SK-N-SH (cell line): Measurements from ENCODE around the gene ACACB. TPM values are rescaled to one million over a fixed set of nuclear protein-coding genes. Genes with fewer than 3 reads are reported as not detected.

ENCODE experiments used
- CTCF ChIA-PET: fragments of 300-600, 350-600 bp; formaldehyde crosslinking; extraction: SDS; loops from one replicate; lab custom pipeline; 2021; lab: Yijun Ruan, JAX
- POLR2A ChIA-PET: fragments of 350-600 bp; sonication (Branson Sonifier 250); formaldehyde crosslinking; extraction: SDS; loops from one replicate; lab custom pipeline; 2020; ENCODE audit warnings: antibody characterized with exemption, inconsistent platforms; lab: Yijun Ruan, JAX
- DNase-seq: peaks from one replicate; pipeline ENCODE4 v3.0.0; 2012
- H2AFZ ChIP-seq: fragments of 200-600 bp; sonication (generic); 2 replicates; pipeline ENCODE4 v1.8.1; 2016; ENCODE audit warnings: antibody characterized with exemption, mild to moderate bottlenecking, low read depth
- H3F3A ChIP-seq: fragments of 200-600 bp; sonication (generic); replicated peaks from 2 replicates; pipeline ENCODE3; 2016; ENCODE audit warnings: antibody characterized with exemption, mild to moderate bottlenecking; ENCODE audit not compliant: insufficient read depth
- H3K27ac ChIP-seq, 2 experiments: fragments of 200-500 bp in 1 of 2; fragments of 200-600 bp in 1 of 2; sonication (Bioruptor generic) in 1 of 2; sonication (generic), shearing (Covaris generic) in 1 of 2; 2 replicates each; pipeline versions ENCODE4 v1.5.1 to v1.6.1; 2014 to 2016; ENCODE audit warnings: low read depth in 2 of 2, inconsistent platforms in 1 of 2, low read length in 1 of 2, mild to moderate bottlenecking in 1 of 2, mixed read lengths in 1 of 2
- H3K27me3 ChIP-seq: fragments of 200-600 bp; sonication (generic), shearing (Covaris generic); 2 replicates; pipeline ENCODE4 v1.6.1; 2016; ENCODE audit warnings: mixed run types; ENCODE audit not compliant: insufficient read depth
- H3K36me3 ChIP-seq, 2 experiments: fragments of 200-500 bp in 1 of 2; fragments of 200-600 bp in 1 of 2; sonication (Bioruptor generic) in 1 of 2; sonication (generic) in 1 of 2; replicated peaks in 1 of 2; 2 replicates each; pipeline versions ENCODE3 to v1.5.1; 2014 to 2016; ENCODE audit warnings: low read length in 1 of 2, mild to moderate bottlenecking in 1 of 2; ENCODE audit not compliant: insufficient read depth in 2 of 2, control insufficient read depth in 1 of 2
- H3K4me1 ChIP-seq, 2 experiments: fragments of 200-500 bp in 1 of 2; fragments of 200-600 bp in 1 of 2; sonication (Bioruptor generic) in 1 of 2; sonication (generic), shearing (Covaris generic) in 1 of 2; 2 replicates each; pipeline versions ENCODE4 v1.5.1 to v1.6.1; 2014 to 2016; ENCODE audit warnings: low read depth in 1 of 2, low read length in 1 of 2, mixed run types in 1 of 2; ENCODE audit not compliant: insufficient read depth in 2 of 2, control insufficient read depth in 1 of 2
- H3K4me2 ChIP-seq: fragments of 200-600 bp; sonication (generic), shearing (Covaris generic); 2 replicates; pipeline ENCODE4 v1.6.1; 2017; ENCODE audit warnings: mixed run types
- H3K4me3 ChIP-seq, 2 experiments: fragments of 200-500 bp in 1 of 2; fragments of 200-600 bp in 1 of 2; sonication (Bioruptor generic) in 1 of 2; sonication (generic), shearing (Covaris generic) in 1 of 2; 2 replicates each; pipeline versions ENCODE4 v1.5.1 to v1.8.1; 2014 to 2016; ENCODE audit warnings: low read depth in 2 of 2, inconsistent platforms in 1 of 2, low read length in 1 of 2, mild to moderate bottlenecking in 1 of 2, mixed read lengths in 1 of 2, moderate library complexity in 1 of 2
- H3K79me2 ChIP-seq: fragments of 200-600 bp; sonication (generic); 2 replicates; pipeline ENCODE4 v1.8.1; 2017; ENCODE audit warnings: mild to moderate bottlenecking; ENCODE audit not compliant: insufficient read depth
- H3K9ac ChIP-seq: fragments of 200-600 bp; sonication (generic); 2 replicates; pipeline ENCODE4 v1.6.1; 2017; ENCODE audit warnings: mixed run types
- H3K9me2 ChIP-seq: fragments of 200-600 bp; sonication (generic); 2 replicates; pipeline ENCODE4 v1.6.1; 2017; ENCODE audit warnings: mixed run types
- H3K9me3 ChIP-seq: fragments of 200-600 bp; sonication (generic); 2 replicates; pipeline ENCODE4 v1.6.1; 2017; ENCODE audit warnings: mixed run types, mild to moderate bottlenecking, moderate library complexity
- H4K20me1 ChIP-seq: fragments of 200-600 bp; sonication (generic); 2 replicates; pipeline ENCODE4 v1.6.1; 2017; ENCODE audit warnings: mild to moderate bottlenecking, mixed run types; ENCODE audit not compliant: insufficient read depth
- CHD2 ChIP-seq: fragments of 150-350 bp; IDR thresholded peaks from 2 replicates; pipeline ENCODE4 v1.6.1; 2018; ENCODE audit warnings: low read length; ENCODE audit not compliant: partially characterized antibody
- CTCF ChIP-seq: fragments of 200-600 bp; sonication (generic); IDR thresholded peaks from 2 replicates; pipeline ENCODE4 v1.6.1; 2017; ENCODE audit warnings: antibody characterized with exemption, mild to moderate bottlenecking, moderate library complexity
- ELF1 ChIP-seq: IDR thresholded peaks from 2 replicates; pipeline ENCODE4 v1.4.0; 2012
- FOSL2 ChIP-seq: IDR thresholded peaks from 2 replicates; pipeline ENCODE4 v1.4.0; 2012; ENCODE audit warnings: low read depth, mild to moderate bottlenecking, moderate library complexity, borderline replicate concordance
- FOXJ3 ChIP-seq: sonication (generic); formaldehyde crosslinking; IDR thresholded peaks from 2 replicates; pipeline ENCODE4 v1.5.1; 2020; ENCODE audit warnings: mild to moderate bottlenecking, missing genetic modification reagents
- FOXM1 ChIP-seq: IDR thresholded peaks from 2 replicates; pipeline ENCODE4 v1.4.0; 2012; ENCODE audit warnings: low read depth, mild to moderate bottlenecking
- GABPA ChIP-seq: IDR thresholded peaks from 2 replicates; pipeline ENCODE4 v1.4.0; 2012; ENCODE audit warnings: low read depth, mild to moderate bottlenecking
- MAX ChIP-seq: IDR thresholded peaks from 2 replicates; pipeline ENCODE4 v1.4.0; 2012; ENCODE audit warnings: low read depth
- MXI1 ChIP-seq: IDR thresholded peaks from 2 replicates; pipeline ENCODE4 v1.6.1; 2012; ENCODE audit warnings: mild to moderate bottlenecking, low read depth, low read length, improper control_type of control experiment
- NRF1 ChIP-seq: IDR thresholded peaks from 2 replicates; pipeline ENCODE4 v1.6.1; 2012; ENCODE audit warnings: low read depth, mild to moderate bottlenecking, low read length
- POLR2AphosphoS5 ChIP-seq: IDR thresholded peaks from 2 replicates; pipeline ENCODE4 v1.6.1; 2012; ENCODE audit warnings: low read depth, low read length
- RAD21 ChIP-seq: IDR thresholded peaks from 2 replicates; pipeline ENCODE4 v1.6.1; 2012; ENCODE audit warnings: mild to moderate bottlenecking, low read length
- RCOR1 ChIP-seq: fragments of 150-350 bp; IDR thresholded peaks from 2 replicates; pipeline ENCODE4 v1.6.1; 2017; ENCODE audit warnings: antibody characterized with exemption, low read length
- RFX5 ChIP-seq: IDR thresholded peaks from 2 replicates; pipeline ENCODE4 v1.6.1; 2012; ENCODE audit warnings: mild to moderate bottlenecking, improper control_type of control experiment, low read length
- RXRA ChIP-seq: IDR thresholded peaks from 2 replicates; pipeline ENCODE4 v1.4.0; 2012; ENCODE audit warnings: low read depth, mild to moderate bottlenecking, borderline replicate concordance
- SIN3A ChIP-seq: IDR thresholded peaks from 2 replicates; pipeline ENCODE4 v1.6.1; 2012; ENCODE audit warnings: low read depth, mild to moderate bottlenecking, low read length, moderate library complexity, borderline replicate concordance
- SMC3 ChIP-seq: IDR thresholded peaks from 2 replicates; pipeline ENCODE4 v1.6.1; 2012; ENCODE audit warnings: low read depth, low read length, improper control_type of control experiment
- TCF12 ChIP-seq: IDR thresholded peaks from 2 replicates; pipeline ENCODE4 v1.4.0; 2012
- TEAD4 ChIP-seq: IDR thresholded peaks from 2 replicates; pipeline ENCODE4 v1.4.0; 2012; ENCODE audit warnings: mild to moderate bottlenecking, borderline replicate concordance; ENCODE audit not compliant: insufficient read depth
- WGBS: methylation state at CpG from one replicate; pipeline ENCODE4 v1.1.6; 2017; ENCODE audit warnings: low lambda C conversion rate; 5-methylcytosine and 5-hydroxymethylcytosine counted together
- polyA plus RNA-seq, 3 experiments: library from polyadenylated mRNA; depleted of rRNA; stranded (reverse); fragments of >200 nt; gene quantifications; 2 replicates each; pipeline ENCODE4 v1.2.3, GENCODE V29; 2012

ACACB gene
- polyA plus RNA-seq, 1 of the 3 experiments (the other 2 are of a cell fraction): 6.1 TPM

GRCh38 chr12:109150124-109150640 is 33.8 kb downstream of the ACACB start (continued):
- no peak for TF ChIP-seq FOXJ3 (CRISPR knock-in tag)

GRCh38 chr12:109151457-109151856 is 35.1 kb downstream of the ACACB start:
- ChIA-PET POLR2A (no interaction called here), CTCF (interaction anchor here (1.3 kb wide), 1 partner anchor 40 kb away, joined by 3 read pairs; no protein-coding TSS in a partner anchor)
- H3K4me2 ChIP-seq: no peak overlapping the region
- no peak overlapping the region for H3K4me3 ChIP-seq
- no peak overlapping the region for H3K9ac ChIP-seq
- no peak for DNase-seq
- no peaks in the 10 kb centered on the region for H3K79me2 ChIP-seq
- H2AFZ ChIP-seq: no peak overlapping the region
- TF ChIP-seq RAD21 (no peak), FOXM1 (no peak), RXRA (no peak), ELF1 (no peak), TCF12 (no peak), SMC3 (no peak), CTCF (no peak), MAX (no peak), FOXJ3 (CRISPR knock-in tag) (no peak), FOSL2 (no peak), TEAD4 (no peak), RFX5 (no peak), SIN3A (no peak), MXI1 (no peak), POLR2AphosphoS5 (no peak), RCOR1 (no peak), CHD2 (no peak), NRF1 (no peak), GABPA (no peak)
- no peaks in the 10 kb centered on the region for H3K9me2 ChIP-seq
- H4K20me1 ChIP-seq: no peaks in the 10 kb centered on the region
- 84% methylated on average over 4 of the region's 4 CpGs for WGBS
- peaks cover 0 to 8% of the 10 kb centered on the region in 2 experiments; a peak in 2 of 4 replicates for H3K4me1 ChIP-seq
- H3K9me3 ChIP-seq: no peaks in the 10 kb centered on the region
- no peak overlapping the region for H3K27ac ChIP-seq
- H3K36me3 ChIP-seq: no peaks in the 10 kb centered on the region
- no peaks in the 10 kb centered on the region for H3F3A ChIP-seq
- no peaks in the 10 kb centered on the region for H3K27me3 ChIP-seq
